Superior temporal gyrus (tissue), 1 donor: ENCODE data around the gene JAG1.
"Not testable (repeated sequence)": the region's sequence is repeated elsewhere in the genome, so short reads cannot be mapped to it uniquely, and the experiment has no call there.

Experiments
- DNase-seq: peaks from one replicate; pipeline ENCODE4 v3.0.0-alpha.2; 2016; ENCODE audit errors: extremely low spot score

Gene JAG1

DNA sequence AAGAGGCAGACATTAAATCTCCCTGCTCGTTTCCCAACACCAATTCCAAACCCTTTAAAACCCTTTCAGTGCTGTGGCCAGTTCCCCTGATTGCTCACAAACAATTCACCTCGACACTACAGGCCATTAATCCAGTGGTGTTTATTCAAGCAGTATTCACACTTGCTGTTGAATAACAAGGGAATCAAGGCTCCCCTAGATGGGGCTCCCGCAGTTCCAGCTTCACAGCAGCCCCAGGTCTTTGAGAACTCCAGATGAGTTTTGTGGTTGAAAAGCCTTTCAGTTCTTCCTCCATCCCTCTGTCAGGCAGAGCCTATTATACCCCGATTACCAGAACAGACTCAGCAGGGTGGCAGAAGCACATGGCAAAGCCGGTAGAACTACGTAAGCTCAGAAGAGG, 36.2 kb downstream of the JAG1 start:
- no peak for DNase-seq

- no peak for DNase-seq
Measured at GRCh38 chr20:10637031-10637559, 36.7 kb downstream of the JAG1 start.

GRCh38 chr20:10636326-10636818, 37.4 kb downstream of the JAG1 start:
- no peak for DNase-seq

- no peak for DNase-seq
Measured at GRCh38 chr20:10635476-10636208, 38.2 kb downstream of the JAG1 start.

DNA sequence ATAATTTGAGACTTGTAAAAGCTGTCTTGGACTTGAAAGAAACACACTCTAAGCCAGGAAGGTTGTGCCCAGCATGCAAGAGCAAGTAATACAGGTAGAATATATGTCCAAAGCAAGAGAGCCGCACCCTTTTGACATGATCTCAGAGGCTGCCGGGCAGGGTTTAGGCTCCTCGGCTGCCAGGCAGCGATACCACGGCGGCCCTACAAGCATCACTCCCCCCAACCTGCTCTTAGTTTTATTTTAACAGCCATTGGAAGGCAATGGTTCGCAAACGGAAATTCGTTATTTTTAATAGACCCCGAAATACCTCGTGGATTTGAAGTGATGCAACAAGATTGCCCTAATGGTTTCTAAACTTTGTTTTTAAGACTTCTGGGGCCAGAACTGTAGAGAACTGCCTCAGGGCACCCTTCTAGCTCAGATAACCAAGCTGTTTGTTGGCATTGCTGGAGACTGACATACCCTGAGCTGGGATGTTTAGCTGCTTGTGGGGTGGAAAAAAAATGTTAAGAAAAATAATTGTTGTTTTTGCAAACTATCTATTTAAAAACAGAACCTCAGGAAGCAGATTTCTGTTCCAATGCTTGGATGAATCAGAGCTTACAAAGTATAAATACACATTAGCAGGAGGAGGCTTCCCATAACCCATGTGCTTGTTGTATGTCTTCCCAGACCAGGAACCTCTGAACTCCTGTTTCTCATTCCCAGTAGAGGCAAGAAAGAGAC, 39.0 kb downstream of the JAG1 start:
- DNase-seq = no peak

DNA sequence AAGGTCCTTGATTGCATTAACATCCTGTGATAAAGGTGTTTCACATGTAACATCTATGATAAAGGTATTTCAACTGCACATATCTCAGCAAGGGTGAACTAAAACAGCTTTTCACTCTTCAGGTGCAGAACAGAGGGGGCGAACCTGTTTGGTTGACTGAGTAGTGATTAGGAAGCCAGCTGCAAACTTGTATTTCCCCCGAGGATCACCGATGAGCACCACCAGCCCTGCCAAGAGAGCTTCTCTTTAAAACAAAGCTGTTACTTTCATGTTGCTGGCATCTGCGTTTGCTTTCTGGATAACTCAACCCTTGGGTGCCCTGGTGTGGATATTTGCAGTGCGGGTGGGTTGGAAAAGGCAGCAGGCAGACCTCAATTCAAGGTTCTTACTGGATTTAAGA, 39.6 kb downstream of the JAG1 start:
- DNase-seq = no peak

DNA sequence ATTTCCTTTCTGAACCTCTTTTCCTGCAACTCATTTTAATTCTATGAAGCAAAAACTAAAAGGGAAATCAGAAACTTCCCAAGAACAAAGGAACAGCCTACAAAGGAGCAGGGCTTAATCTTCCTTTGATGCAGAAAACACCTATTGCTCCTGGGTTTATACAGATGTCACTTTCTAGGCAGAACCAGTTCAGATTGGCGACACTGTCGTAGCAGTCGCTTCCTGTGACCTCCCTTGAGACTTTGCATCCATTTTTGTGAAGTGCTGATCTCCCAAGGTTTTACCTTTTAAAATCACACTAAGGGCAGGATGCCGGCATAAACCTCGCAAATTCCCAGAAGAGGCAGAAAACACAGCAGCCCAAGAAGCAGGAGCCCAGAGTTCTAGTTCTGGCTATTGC, 40.1 kb downstream of the JAG1 start:
- DNase-seq = no peak

DNA sequence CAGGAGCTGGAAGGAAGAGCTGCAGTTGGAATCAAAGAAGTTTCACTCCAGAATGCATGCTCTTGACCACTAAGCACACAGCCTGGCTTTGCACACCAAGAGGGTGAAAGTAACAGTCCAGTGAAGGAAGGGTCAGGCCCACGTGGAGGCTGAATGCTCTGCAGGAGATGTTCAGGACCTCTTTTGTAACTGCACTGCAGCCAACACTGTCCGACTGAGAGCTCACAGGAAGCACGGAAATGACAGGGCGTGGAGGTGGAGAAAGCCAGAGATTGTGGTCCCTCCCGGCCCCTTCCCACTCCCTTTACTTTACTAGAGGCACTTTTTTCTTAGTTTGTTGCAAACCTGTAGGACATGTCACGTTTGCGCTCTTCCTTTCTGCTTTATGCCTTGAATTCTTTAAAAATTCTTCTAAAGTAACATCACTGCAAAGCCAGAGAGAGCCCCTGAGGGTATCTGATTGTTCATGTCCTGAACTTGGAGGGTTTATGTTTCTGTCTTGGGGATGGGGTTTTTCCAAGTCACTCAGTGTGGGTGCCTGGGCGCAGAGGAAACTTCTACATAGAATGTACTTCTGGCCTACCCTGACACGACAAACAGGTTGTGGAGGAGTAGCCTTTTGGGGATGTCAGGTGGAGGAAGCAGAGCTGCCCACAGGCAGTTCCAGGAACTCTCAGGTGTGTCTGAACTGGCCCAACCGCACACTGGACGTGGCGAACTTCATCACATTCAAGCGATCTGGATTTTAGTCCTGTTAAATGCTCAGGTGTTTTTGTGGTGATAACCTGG, 40.9 kb downstream of the JAG1 start:
- DNase-seq = no peak

DNA sequence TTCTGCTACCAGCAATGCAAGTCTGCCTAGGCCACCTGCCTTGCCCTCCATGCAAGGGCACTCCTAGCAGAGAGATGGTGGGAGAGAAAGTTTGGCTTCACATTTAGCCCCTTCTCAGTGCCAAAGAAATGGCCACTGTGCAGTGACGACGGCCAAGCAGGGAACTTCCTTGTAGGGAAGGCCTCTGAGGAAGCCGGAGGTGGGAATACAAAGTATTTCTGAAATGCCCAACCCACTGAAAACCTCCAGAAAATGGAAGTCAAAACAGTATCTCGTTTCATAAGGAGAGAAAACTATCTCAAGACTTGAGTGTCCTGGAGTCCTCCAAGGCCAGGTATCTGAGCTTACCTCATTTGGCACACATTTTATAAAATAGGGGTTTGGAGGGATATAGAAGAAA, 42.7 kb downstream of the JAG1 start:
- no peak for DNase-seq

DNA sequence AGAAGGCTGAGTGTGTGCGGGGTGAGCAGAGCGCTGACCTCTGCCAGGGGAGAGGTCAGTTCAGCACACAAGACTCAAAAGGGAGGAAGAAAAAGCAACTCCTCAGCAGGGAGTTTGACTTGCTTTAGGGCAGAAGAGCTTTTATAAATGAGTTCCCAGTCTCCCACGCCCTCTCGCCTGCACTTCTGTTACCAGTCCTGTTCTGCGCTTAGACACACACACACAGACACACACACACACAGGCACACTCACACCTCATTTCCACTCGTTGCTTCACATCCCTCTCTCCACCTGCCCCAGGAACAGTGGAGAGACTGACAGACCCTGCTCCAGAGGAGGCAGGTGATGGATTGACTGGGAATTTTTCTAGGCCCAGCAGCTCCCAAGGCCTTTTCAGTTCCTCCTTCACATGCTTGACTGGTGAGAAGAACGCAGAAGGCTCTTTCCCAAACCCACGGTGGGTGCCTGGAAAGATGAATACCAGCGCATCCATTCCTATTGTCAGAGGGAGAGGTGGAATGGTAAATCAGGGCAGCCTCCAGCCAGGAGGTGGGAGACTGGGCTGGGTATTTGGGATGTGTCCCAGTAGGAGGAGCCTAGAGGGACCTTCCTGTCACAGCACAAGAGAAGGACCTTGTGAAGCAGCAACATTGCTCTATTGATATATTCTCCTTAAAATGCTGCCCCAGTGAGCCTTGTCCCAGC, 43.7 kb downstream of the JAG1 start:
- DNase-seq = no peak

DNA sequence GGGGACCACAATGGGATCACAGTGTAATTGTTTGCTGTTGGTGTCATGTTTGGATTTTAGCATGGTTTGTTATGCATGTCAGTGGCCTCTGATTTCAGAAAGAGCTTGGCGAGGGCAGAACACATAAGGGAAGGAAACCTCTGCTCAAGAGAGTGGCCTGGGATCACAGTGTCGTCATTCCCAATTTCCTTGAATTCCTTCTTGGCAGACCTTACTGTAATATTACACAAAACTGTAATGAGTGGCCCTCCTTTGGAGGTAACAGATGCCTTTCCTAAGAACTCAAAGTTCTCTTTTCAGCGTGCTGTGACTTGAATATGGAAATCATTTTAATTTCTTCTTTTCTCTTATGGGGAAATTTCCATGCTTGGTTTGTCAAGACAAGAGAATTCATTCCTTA, 46.9 kb downstream of the JAG1 start:
- DNase-seq = no peak

GRCh38 chr20:10625641-10626040, 48.2 kb downstream of the JAG1 start:
- DNase-seq = no peak

GRCh38 chr20:10622657-10623418, 51.0 kb downstream of the JAG1 start:
- no peak for DNase-seq

DNA sequence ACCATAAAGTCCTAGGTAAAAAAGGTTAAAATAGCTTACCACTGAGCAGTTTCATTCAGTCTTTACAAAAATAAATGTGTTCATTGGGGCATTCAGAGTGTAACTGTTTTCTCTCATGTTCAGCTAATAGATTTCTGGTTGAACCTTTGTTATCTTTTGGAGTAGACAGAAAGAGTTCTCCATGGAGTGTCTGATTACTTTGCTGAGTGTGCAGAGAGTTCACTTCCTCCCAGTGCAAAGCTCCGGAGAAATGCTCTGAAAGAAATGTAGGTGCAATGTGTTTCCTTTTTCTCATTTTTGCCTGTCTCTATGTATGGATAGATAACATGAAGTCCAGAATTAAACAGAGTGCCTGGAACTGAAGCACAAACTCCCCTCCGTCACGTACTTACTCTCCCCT, 52.6 kb downstream of the JAG1 start:
- no peak for DNase-seq

DNA sequence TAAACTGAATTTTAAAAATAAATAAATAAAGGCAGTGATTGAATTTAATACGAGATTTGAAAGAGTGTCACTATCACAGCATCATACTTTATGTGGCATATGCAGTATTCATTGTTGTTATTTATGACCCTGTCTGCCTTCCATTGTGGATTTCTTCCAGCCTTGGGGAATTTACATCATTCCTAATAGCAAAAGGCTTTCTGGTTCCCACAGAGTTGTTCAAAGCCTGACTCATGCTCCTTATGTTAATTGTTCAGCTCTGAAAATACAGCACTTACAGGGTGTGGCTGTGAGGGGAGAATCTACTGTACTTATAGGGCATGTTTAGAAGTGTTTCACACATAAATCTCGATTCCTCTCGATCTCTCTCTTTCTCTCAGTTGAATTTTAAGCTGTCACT, 54.4 kb downstream of the JAG1 start:
- DNase-seq = no peak

DNA sequence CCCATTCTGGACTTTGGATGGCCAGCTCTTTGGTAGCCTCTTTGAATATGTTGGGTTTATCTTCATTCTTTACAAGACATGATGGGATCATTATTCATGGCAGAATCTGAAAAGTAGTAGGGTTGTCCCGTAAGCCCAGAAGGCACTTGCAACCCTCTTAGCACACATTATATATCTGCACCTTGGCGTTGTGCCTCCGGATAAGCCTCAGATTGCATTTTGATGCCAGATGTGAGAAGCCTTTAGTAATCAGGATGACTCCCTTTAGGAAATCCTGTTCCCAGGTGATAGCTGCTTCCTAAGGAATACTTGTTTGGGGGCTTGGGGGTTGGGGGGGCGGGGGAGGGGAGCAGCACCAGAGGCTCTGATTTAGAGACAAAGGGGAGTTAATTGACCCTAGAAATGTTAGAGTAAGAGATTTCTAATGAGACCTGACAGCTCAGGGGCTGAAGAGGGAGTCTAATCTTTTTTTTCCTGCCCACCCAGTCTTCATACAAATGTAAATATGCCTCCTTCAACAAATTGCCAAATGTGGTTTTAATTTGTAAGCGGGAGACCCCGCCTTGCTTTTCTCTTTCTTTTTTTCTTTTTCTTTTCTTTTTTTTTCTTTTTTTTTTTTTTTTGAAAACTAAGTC, 55.1 kb downstream of the JAG1 start:
- no peak for DNase-seq

GRCh38 chr20:10617549-10618133, 56.2 kb downstream of the JAG1 start:
- DNase-seq = not testable (repeated sequence)

- DNase-seq = no peak
Measured at GRCh38 chr20:10616212-10616611, 57.6 kb downstream of the JAG1 start.

DNA sequence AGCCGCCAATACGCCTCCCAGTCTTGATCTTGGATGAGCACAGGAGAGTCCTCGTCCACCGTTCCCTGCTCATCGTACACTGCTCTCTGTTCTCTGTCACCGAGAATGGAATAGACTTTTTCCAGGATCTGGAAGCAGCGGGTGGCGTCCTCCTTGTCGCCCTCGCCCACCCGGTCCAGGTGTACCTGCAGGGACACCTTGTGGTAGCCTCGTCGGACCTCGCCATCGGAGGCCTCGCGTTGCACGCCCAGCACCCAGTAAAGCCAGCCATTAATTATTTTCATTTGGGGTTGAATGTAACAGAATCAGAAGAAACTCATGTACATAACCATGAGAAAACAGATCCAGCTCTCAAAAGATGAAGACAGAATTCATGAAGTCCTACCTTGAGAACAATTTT, 59.9 kb downstream of the JAG1 start:
- DNase-seq = no peak

- not testable (repeated sequence) for DNase-seq
Measured at GRCh38 chr20:10613426-10613825, 60.4 kb downstream of the JAG1 start.
